GM11168 (cell line): Measurements from ENCODE around the gene CBFA2T3.

Source experiments
- in situ Hi-C: fragments of 300-500 bp; cut with MboI; formaldehyde crosslinking; loops from one replicate; pipeline ENCODE4 v1.12.0; 2022; ENCODE audit warnings: low sequenced_read_pairs; ENCODE audit not compliant: unreplicated experiment

Gene CBFA2T3

GRCh38 chr16:88884569-88885271, 92.3 kb downstream of the CBFA2T3 start:
- in situ Hi-C loops: no loop called here

GRCh38 chr16:88883946-88884345, 93.1 kb downstream of the CBFA2T3 start:
- in situ Hi-C loops: no loop called here

GRCh38 chr16:88883117-88883895, 93.7 kb downstream of the CBFA2T3 start:
- in situ Hi-C loops: no loop called here

GRCh38 chr16:88882358-88883030, 94.5 kb downstream of the CBFA2T3 start:
- in situ Hi-C loops: no loop called here

- in situ Hi-C loops: no loop called here
Observed at GRCh38 chr16:88881675-88882357, 95.2 kb downstream of the CBFA2T3 start.

GRCh38 chr16:88881007-88881615, 95.9 kb downstream of the CBFA2T3 start:
- in situ Hi-C loops: no loop called here

GRCh38 chr16:88880226-88881006, 96.6 kb downstream of the CBFA2T3 start:
- in situ Hi-C loops: no loop called here

- in situ Hi-C loops: no loop called here
Observed at GRCh38 chr16:88879788-88880055, 97.3 kb downstream of the CBFA2T3 start.

GRCh38 chr16:88878967-88879787, 97.8 kb downstream of the CBFA2T3 start:
- in situ Hi-C loops: no loop called here

- in situ Hi-C loops: no loop called here
Observed at GRCh38 chr16:88878356-88878755, 98.7 kb downstream of the CBFA2T3 start.

- in situ Hi-C loops: no loop called here
Observed at GRCh38 chr16:88877564-88878289, 99.3 kb downstream of the CBFA2T3 start.

- in situ Hi-C loops: no loop called here
Observed at GRCh38 chr16:88876942-88877526, 100.0 kb downstream of the CBFA2T3 start.

- in situ Hi-C loops: no loop called here
Observed at GRCh38 chr16:88875703-88876234, 101.2 kb downstream of the CBFA2T3 start.

- in situ Hi-C loops: no loop called here
Observed at GRCh38 chr16:88874938-88875599, 101.9 kb downstream of the CBFA2T3 start.

- in situ Hi-C loops: no loop called here
Observed at GRCh38 chr16:88872650-88873331, 104.2 kb downstream of the CBFA2T3 start.

- in situ Hi-C loops: no loop called here
Observed at GRCh38 chr16:88871730-88872416, 105.1 kb downstream of the CBFA2T3 start.
